ENCODE measurements around the gene ACD.

The ACD gene

GRCh38 chr16:67675999-67676398 is 15.9 kb upstream of the ACD start:
- H3K4me3 ChIP-seq (ENCODE audit: low read depth in 1 of 2, low read length in 1 of 2): no peak overlapping the region
- peaks cover 30 to 31% of the 10 kb centered on the region in 2 experiments for H3K4me1 ChIP-seq (ENCODE audit: control insufficient read depth in 1 of 2, insufficient read depth in 1 of 2, low read depth in 1 of 2, low read length in 1 of 2)
- H3K36me3 ChIP-seq: peaks cover 31% of the 10 kb centered on the region
- H3K9me3 ChIP-seq: no peaks in the 10 kb centered on the region
- H3K27ac ChIP-seq: no peak overlapping the region
- no peaks in the 10 kb centered on the region for H3K27me3 ChIP-seq
- TF ChIP-seq, protein P1, sequence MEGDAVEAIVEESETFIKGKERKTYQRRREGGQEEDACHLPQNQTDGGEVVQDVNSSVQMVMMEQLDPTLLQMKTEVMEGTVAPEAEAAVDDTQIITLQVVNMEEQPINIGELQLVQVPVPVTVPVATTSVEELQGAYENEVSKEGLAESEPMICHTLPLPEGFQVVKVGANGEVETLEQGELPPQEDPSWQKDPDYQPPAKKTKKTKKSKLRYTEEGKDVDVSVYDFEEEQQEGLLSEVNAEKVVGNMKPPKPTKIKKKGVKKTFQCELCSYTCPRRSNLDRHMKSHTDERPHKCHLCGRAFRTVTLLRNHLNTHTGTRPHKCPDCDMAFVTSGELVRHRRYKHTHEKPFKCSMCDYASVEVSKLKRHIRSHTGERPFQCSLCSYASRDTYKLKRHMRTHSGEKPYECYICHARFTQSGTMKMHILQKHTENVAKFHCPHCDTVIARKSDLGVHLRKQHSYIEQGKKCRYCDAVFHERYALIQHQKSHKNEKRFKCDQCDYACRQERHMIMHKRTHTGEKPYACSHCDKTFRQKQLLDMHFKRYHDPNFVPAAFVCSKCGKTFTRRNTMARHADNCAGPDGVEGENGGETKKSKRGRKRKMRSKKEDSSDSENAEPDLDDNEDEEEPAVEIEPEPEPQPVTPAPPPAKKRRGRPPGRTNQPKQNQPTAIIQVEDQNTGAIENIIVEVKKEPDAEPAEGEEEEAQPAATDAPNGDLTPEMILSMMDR (IDR thresholded peaks at IDR 0.05): no peak

- H3K4me3 ChIP-seq (ENCODE audit: low read depth in 1 of 2, low read length in 1 of 2): no peak overlapping the region
- H3K27me3 ChIP-seq: no peaks in the 10 kb centered on the region
- H3K9me3 ChIP-seq: no peaks in the 10 kb centered on the region
- peaks cover 30 to 31% of the 10 kb centered on the region in 2 experiments for H3K4me1 ChIP-seq (ENCODE audit: control insufficient read depth in 1 of 2, insufficient read depth in 1 of 2, low read depth in 1 of 2, low read length in 1 of 2)
- H3K36me3 ChIP-seq: peaks cover 26% of the 10 kb centered on the region
- H3K27ac ChIP-seq: no peak overlapping the region
- TF ChIP-seq, protein P1 (IDR thresholded peaks at IDR 0.05): no peak
Observed at GRCh38 chr16:67675579-67675935, 15.5 kb upstream of the ACD start.

DNA sequence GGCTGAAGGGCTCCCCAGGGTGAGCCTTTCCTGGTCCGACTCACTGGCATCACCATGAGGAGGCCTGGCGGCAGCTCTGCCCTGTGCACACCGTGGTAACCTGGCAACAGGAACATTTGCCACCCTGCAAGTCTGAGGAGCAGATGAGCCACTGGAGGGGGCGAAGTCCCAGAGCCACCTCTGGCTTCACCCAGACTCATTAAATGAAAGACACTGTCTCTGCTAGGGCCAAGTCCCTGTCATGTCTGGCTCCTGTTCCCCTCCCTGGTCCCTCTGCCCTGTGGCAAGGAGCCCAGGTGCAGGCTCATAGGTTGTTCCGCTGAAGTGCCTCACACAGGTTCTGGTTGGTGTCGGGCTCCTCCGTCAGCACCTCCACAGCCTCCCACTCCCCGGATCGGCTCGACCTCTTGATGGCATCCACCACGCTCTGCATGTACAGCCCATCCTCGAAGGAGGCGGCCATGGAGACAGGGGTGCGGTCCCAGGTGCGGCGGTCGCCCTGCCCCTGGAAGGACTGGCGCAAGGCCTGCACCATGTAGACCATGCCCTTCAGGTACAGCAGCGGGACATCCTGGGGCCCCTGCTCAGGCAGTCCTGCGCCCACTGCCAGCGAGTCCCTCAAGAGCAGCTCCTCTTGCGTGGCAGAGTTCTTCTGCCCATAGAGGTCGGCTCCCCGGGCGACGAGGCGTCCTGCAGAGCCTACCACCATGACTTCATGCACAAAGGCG is 15.0 kb upstream of the ACD start:
- Histone ChIP-seq H3K27ac (peak overlapping the region; percentile 93), H3K27me3 (no peaks in the 10 kb centered on the region), H3K4me3 (ENCODE audit: low read depth in 1 of 2, low read length in 1 of 2) (no peak overlapping the region), H3K36me3 (peaks cover 21% of the 10 kb centered on the region), H3K4me1 (ENCODE audit: control insufficient read depth in 1 of 2, insufficient read depth in 1 of 2, low read depth in 1 of 2, low read length in 1 of 2) (peaks cover 30 to 31% of the 10 kb centered on the region in 2 experiments), H3K9me3 (no peaks in the 10 kb centered on the region)
- TF ChIP-seq, protein P1 (IDR thresholded peaks at IDR 0.05): no peak

- peak overlapping the region; percentile 93 for H3K27ac ChIP-seq
- peaks cover 38 to 40% of the 10 kb centered on the region in 2 experiments for H3K4me1 ChIP-seq (ENCODE audit: control insufficient read depth in 1 of 2, insufficient read depth in 1 of 2, low read depth in 1 of 2, low read length in 1 of 2)
- TF ChIP-seq, protein P1 (IDR thresholded peaks at IDR 0.05): no peak
- H3K27me3 ChIP-seq: no peaks in the 10 kb centered on the region
- H3K36me3 ChIP-seq: peaks cover 19% of the 10 kb centered on the region
- H3K9me3 ChIP-seq: no peaks in the 10 kb centered on the region
- peak overlapping the region; percentile 2 to 45 for H3K4me3 ChIP-seq (ENCODE audit: low read depth in 1 of 2, low read length in 1 of 2)
Observed at GRCh38 chr16:67673712-67674580, 13.9 kb upstream of the ACD start.

DNA sequence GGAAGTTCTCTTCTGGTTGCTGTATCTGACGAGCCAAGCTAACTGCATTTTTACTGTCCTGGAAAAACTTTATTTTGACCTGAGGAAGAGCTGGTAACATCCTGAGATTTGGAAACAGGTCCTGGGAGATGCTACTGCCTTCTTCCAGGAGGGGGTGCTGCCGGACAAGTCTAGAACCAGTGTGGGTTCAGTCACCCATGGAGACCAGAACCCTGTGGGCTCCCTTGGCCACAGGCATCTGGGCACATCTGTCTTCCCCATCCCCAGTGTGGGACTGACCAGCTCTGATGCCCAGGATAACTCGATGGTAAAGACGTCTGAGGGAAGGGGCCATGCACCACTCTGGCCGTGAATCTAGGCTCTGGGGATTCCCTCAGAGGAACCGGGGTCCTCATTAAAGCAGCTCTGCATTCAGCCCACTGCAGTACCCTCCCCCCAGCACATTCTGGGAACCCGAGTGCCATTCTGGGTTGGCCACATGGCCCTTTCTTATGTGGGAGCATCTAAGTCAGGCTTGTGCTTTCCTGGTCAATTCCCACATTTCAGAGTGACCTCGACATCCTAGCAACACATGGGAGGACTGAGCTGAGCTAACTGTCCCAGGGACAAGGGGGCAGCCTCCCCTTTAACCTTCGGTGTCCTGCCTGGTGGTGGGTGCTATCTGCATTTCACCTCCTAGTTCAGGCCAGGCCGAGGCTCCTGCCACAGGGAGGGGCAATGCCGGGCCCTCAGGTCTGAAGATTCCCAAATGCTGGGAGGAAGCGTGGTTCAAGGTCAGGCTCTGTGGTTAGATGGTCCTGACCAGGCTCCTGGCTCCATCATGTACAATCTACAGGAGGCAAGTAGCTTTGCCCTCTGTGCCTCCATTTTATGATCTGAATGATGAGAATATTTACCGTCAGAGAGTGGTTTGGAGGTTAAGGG is 12.9 kb upstream of the ACD start:
- Histone ChIP-seq H3K36me3 (peaks cover 19% of the 10 kb centered on the region), H3K4me1 (ENCODE audit: control insufficient read depth in 1 of 2, insufficient read depth in 1 of 2, low read depth in 1 of 2, low read length in 1 of 2) (peaks cover 46 to 49% of the 10 kb centered on the region in 2 experiments), H3K4me3 (ENCODE audit: low read depth in 1 of 2, low read length in 1 of 2) (peak overlapping the region; percentile 2 to 45), H3K27ac (peak overlapping the region; percentile 93), H3K9me3 (no peaks in the 10 kb centered on the region), H3K27me3 (no peaks in the 10 kb centered on the region)
- TF ChIP-seq, protein P1 (IDR thresholded peaks at IDR 0.05): peak; percentile 86

All from neutrophil (primary cell).